Measurements from ENCODE around the gene TMC8.
"Not testable (repeated sequence)": the region's sequence is repeated elsewhere in the genome, so short reads cannot be mapped to it uniquely, and the experiment has no call there.

Gene TMC8

GRCh38 chr17:78163881-78164747 lies 33.5 kb downstream of the TMC8 start:
- no peak for DNase-seq

GRCh38 chr17:78164748-78165607 lies 34.4 kb downstream of the TMC8 start:
- no peak for DNase-seq

GRCh38 chr17:78166416-78166815 lies 35.8 kb downstream of the TMC8 start:
- DNase-seq: no peak

GRCh38 chr17:78168242-78168902 lies 37.8 kb downstream of the TMC8 start, which contains the start of gene SYNGR2:
TSS of gene SYNGR2 (plus strand) at chr17:78168581. CDS start at chr17:78168617, 36 bp downstream.
- peak; percentile 48 to 50 for DNase-seq

- no peak for DNase-seq
Measured at GRCh38 chr17:78168903-78169793, 38.6 kb downstream of the TMC8 start.

- no peak for DNase-seq
Measured at GRCh38 chr17:78170692-78171590, 40.4 kb downstream of the TMC8 start.

GRCh38 chr17:78171591-78172248 lies 41.1 kb downstream of the TMC8 start:
- not testable (repeated sequence) for DNase-seq

GRCh38 chr17:78172249-78173051 lies 41.9 kb downstream of the TMC8 start:
- peak in 1 of 2 donors; percentile 29 for DNase-seq

GRCh38 chr17:78173097-78173715 lies 42.6 kb downstream of the TMC8 start:
- no peak for DNase-seq

- peak in 1 of 2 donors; percentile 41 for DNase-seq
Measured at GRCh38 chr17:78174346-78174869, 43.8 kb downstream of the TMC8 start.

- DNase-seq: no peak
Measured at GRCh38 chr17:78174870-78175642, 44.5 kb downstream of the TMC8 start.

GRCh38 chr17:78175643-78175981 lies 45.0 kb downstream of the TMC8 start:
- DNase-seq: no peak

- peak; percentile 33 to 53 for DNase-seq
Measured at GRCh38 chr17:78176548-78177025, 46.0 kb downstream of the TMC8 start.

- DNase-seq: no peak
Measured at GRCh38 chr17:78179372-78179771, 48.8 kb downstream of the TMC8 start.

GRCh38 chr17:78180083-78180482 lies 49.5 kb downstream of the TMC8 start:
- DNase-seq: no peak

GRCh38 chr17:78180508-78180907 lies 49.9 kb downstream of the TMC8 start:
- DNase-seq: no peak

GRCh38 chr17:78182504-78182903 lies 51.9 kb downstream of the TMC8 start:
- DNase-seq: no peak

- DNase-seq: no peak
Measured at GRCh38 chr17:78183916-78184315, 53.3 kb downstream of the TMC8 start.

Data from bone marrow (tissue), 2 donors.